Hepatocyte (in vitro differentiated cells): ENCODE data around the gene PDE7B.

Experiments used
- CTCF ChIP-seq: fragments of 200-600 bp; sonication (generic); IDR thresholded peaks from 2 replicates; pipeline ENCODE4 v1.5.1; 2016; ENCODE audit warnings: antibody characterized with exemption, mild to moderate bottlenecking; ENCODE audit not compliant: poor library complexity
- EZH2 ChIP-seq: fragments of 200-600 bp; sonication (generic); IDR thresholded peaks from 2 replicates; pipeline ENCODE4 v1.6.1; 2016; ENCODE audit warnings: antibody characterized with exemption, mild to moderate bottlenecking, borderline replicate concordance
- EZH2phosphoT487 ChIP-seq: fragments of 200-600 bp; sonication (generic); IDR thresholded peaks from one replicate; pipeline ENCODE4 v1.6.1; 2018; ENCODE audit warnings: antibody characterized with exemption, mild to moderate bottlenecking, low read depth, moderate library complexity; ENCODE audit not compliant: unreplicated experiment, severe bottlenecking

GRCh38 chr6:135962731-135963130, 111.2 kb downstream of the PDE7B start:
- TF ChIP-seq CTCF (no peak), EZH2 (no peak), EZH2phosphoT487 (no peak)
